Peyer's patch (tissue), 4 donors: Measurements from ENCODE around the gene FOXK1.

Source experiments
- CTCF ChIP-seq, 6 experiments: fragments of 450-650 bp in 4 of 6; fragments of 200-600 bp in 2 of 6; sonication (generic) in 1 of 6; IDR thresholded peaks; one replicate each; pipeline ENCODE4 v1.5.1; 2017 to 2019; ENCODE audit warnings: antibody characterized with exemption in 6 of 6, mild to moderate bottlenecking in 3 of 6, moderate library complexity in 1 of 6
- POLR2A ChIP-seq, 2 donors: fragments of 450-650 bp; IDR thresholded peaks; one replicate each; pipeline ENCODE4 v1.5.1; 2017; ENCODE audit warnings: antibody characterized with exemption in 2 of 2, mild to moderate bottlenecking in 2 of 2, moderate library complexity in 2 of 2

DNA sequence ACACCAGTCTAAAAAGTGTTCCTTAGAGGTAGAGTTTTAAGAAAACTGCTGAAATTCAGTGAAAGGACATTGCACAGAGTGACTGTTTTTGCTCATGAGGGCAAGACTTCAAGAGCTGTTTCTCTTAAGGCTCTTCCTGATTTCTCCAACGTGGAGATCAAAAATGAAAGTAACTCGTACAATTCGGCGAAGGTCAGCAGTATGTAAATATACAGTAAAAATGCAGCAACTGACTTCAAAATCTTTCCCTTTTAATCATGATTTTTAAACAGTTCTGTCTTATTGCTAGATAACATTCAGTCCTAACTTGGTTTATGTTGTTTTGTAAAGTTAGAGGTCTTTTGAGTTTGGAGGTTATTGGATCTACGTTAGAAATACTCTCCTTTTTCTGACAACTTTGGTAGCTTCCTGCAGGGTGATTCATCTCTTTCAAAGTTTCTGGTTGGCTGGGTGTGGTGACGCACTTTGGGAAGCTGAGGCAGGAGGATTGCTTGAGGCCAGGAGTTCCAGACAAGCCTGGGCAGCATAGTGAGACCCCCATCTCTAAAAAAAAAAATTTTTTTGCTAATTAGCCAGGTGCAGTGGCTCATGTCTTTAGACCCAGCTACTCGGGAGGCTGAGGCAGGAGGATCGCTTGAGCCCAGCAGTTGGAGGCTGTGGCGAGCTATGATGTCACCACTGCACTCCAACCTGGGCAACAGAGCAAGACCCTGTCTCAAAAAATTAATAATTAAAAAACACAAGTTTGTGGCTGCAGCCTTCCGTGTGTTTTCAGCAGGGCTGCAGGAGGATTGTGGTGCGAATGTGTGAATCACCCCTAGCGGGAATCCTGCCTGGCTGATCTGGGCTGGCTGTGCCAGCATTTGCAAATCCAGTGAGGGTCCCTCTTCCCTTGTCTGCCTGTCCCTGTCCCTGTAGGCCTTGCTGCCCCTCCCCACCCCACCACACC, 64.2 kb downstream of the FOXK1 start:
- TF ChIP-seq CTCF (IDR thresholded peaks at IDR 0.05) (no peak), POLR2A (IDR thresholded peaks at IDR 0.05) (peak; percentile 27 to 45)
